Endothelial cell of umbilical vein (primary cell): ENCODE data around the gene CADPS. TPM values are rescaled to one million over a fixed set of nuclear protein-coding genes. Genes with fewer than 3 reads are reported as not detected.

Experiments
- BruUV-seq: library from RNA; stranded (reverse); fragments of 400-500 nt; replicated peaks from 2 replicates; lab custom pipeline; 2021; lab: Mats Ljungman, UMichigan
- CTCF ChIA-PET: fragments of 300-600, 350-600 bp; sonication (Branson Sonifier 250); formaldehyde crosslinking; loops from one replicate; lab custom pipeline; 2021; ENCODE audit warnings: antibody characterized with exemption, inconsistent platforms; lab: Charles Lee
- POLR2A ChIA-PET: fragments of 300-600, 350-600 bp; sonication (Branson Sonifier 250); formaldehyde crosslinking; loops from one replicate; lab custom pipeline; 2021; ENCODE audit warnings: antibody characterized with exemption, inconsistent platforms; lab: Charles Lee
- DNase-seq: peaks from one replicate; pipeline ENCODE4 v3.0.0-alpha.2; 2011; ENCODE audit warnings: low read depth, low spot score
- FAIRE-seq: peaks from 2 replicates; lab custom pipeline; 2011; peaks lifted over from hg19 to GRCh38; lab: Jason Lieb, UNC
- H2AFZ ChIP-seq: 2 replicates; pipeline ENCODE4 v1.6.0; 2012; ENCODE audit warnings: low read depth, low read length, control low read depth, inconsistent platforms
- H3K27ac ChIP-seq: 2 replicates; pipeline ENCODE4 v1.5.1; 2011; ENCODE audit warnings: low read depth, mild to moderate bottlenecking, control low read depth, low read length, moderate library complexity; ENCODE audit not compliant: insufficient read depth
- H3K27me3 ChIP-seq, 2 experiments: 2 replicates each; pipeline versions ENCODE4 v1.6.0 to v1.6.1; 2011; ENCODE audit warnings: low read length in 2 of 2, mixed read lengths in 1 of 2; ENCODE audit not compliant: control insufficient read depth in 2 of 2, insufficient read depth in 2 of 2
- H3K36me3 ChIP-seq, 2 experiments: 2 replicates in 1 of 2; 3 replicates in 1 of 2; pipeline ENCODE4 v1.5.1; 2011; ENCODE audit warnings: low read length in 2 of 2, mild to moderate bottlenecking in 1 of 2, moderate library complexity in 1 of 2; ENCODE audit not compliant: control insufficient read depth in 2 of 2, insufficient read depth in 2 of 2; ENCODE audit errors: extremely low read depth in 1 of 2
- H3K4me1 ChIP-seq: 3 replicates; pipeline ENCODE4 v1.5.1; 2011; ENCODE audit warnings: mild to moderate bottlenecking, low read length; ENCODE audit not compliant: control insufficient read depth, insufficient read depth; ENCODE audit errors: extremely low read depth
- H3K4me2 ChIP-seq: 2 replicates; pipeline ENCODE4 v1.6.1; 2011; ENCODE audit warnings: low read length, control low read depth, mixed read lengths; ENCODE audit not compliant: insufficient read depth
- H3K4me3 ChIP-seq, 3 experiments: fragments of 200-600 bp in 1 of 3; sonication (generic), shearing (Covaris generic) in 1 of 3; replicated peaks in 1 of 3; 2 replicates each; pipeline ENCODE4 v1.5.1; 2011 to 2016; ENCODE audit warnings: control low read depth in 3 of 3, low read length in 3 of 3, mild to moderate bottlenecking in 2 of 3, inconsistent platforms in 1 of 3, low read depth in 1 of 3, moderate library complexity in 1 of 3; ENCODE audit not compliant: insufficient read depth in 1 of 3
- H3K79me2 ChIP-seq: 2 replicates; pipeline ENCODE4 v1.6.0; 2012; ENCODE audit warnings: low read length, inconsistent platforms; ENCODE audit not compliant: control insufficient read depth, insufficient read depth
- H3K9ac ChIP-seq: replicated peaks from 2 replicates; pipeline ENCODE3; 2011; ENCODE audit warnings: low read length, control low read depth; ENCODE audit not compliant: insufficient read depth; ENCODE audit errors: extremely low read depth
- H3K9me1 ChIP-seq: replicated peaks from 3 replicates; pipeline ENCODE4 v1.6.0; 2011; ENCODE audit warnings: mild to moderate bottlenecking, low read length; ENCODE audit not compliant: control insufficient read depth, insufficient read depth; ENCODE audit errors: extremely low read depth
- H3K9me3 ChIP-seq: replicated peaks from 2 replicates; pipeline ENCODE4 v1.5.1; 2012; ENCODE audit warnings: low read length, inconsistent platforms; ENCODE audit not compliant: control insufficient read depth, insufficient read depth
- H4K20me1 ChIP-seq: replicated peaks from 2 replicates; pipeline ENCODE3; 2011; ENCODE audit warnings: mild to moderate bottlenecking, low read length; ENCODE audit not compliant: control insufficient read depth, insufficient read depth; ENCODE audit errors: extremely low read depth
- EZH2 ChIP-seq: IDR thresholded peaks from 2 replicates; pipeline ENCODE4 v1.6.1; 2012; ENCODE audit warnings: borderline replicate concordance, low read depth, mild to moderate bottlenecking, moderate library complexity, low read length, inconsistent platforms; ENCODE audit not compliant: severe bottlenecking
- FOS ChIP-seq: IDR thresholded peaks from 2 replicates; pipeline ENCODE4 v1.6.1; 2011; ENCODE audit warnings: mild to moderate bottlenecking, low read length, moderate library complexity, borderline replicate concordance; ENCODE audit not compliant: insufficient read depth
- GATA2 ChIP-seq: IDR thresholded peaks from 2 replicates; pipeline ENCODE4 v1.7.0; 2011; ENCODE audit warnings: low read depth, mild to moderate bottlenecking, moderate library complexity, mixed read lengths, low read length; ENCODE audit not compliant: insufficient read length, insufficient read depth
- JUN ChIP-seq: IDR thresholded peaks from 2 replicates; pipeline ENCODE4 v1.6.1; 2011; ENCODE audit warnings: borderline replicate concordance, low read depth; ENCODE audit not compliant: insufficient read length, insufficient read depth
- MYC ChIP-seq: IDR thresholded peaks from one replicate; pipeline ENCODE4 v1.6.1; 2011; ENCODE audit warnings: mild to moderate bottlenecking, low read depth, low read length
- POLR2A ChIP-seq: IDR thresholded peaks from 2 replicates; pipeline ENCODE4 v1.6.1; 2012; ENCODE audit warnings: low read depth, mild to moderate bottlenecking, control low read depth, low read length
- POLR2AphosphoS5 ChIP-seq: IDR thresholded peaks from 2 replicates; pipeline ENCODE4 v1.6.1; 2012; ENCODE audit warnings: low read depth, mild to moderate bottlenecking, control low read depth, low read length, moderate library complexity; ENCODE audit not compliant: insufficient read depth
- dilution Hi-C: fragments of 300-500 bp; cut with MboI; formaldehyde crosslinking; loops from one replicate; pipeline ENCODE4 v1.15.0; 2019; ENCODE audit warnings: low sequenced_read_pairs; ENCODE audit not compliant: extremely low pct_ligation_motif_present
- intact Hi-C: fragments of 100-400 bp; cut with micrococcal nuclease; formaldehyde crosslinking; loops from one replicate; pipeline ENCODE4 v1.10.0; 2022
- polyA plus RNA-seq, 4 experiments: library from polyadenylated mRNA; depleted of rRNA in 3 of 4; stranded (reverse) in 3 of 4; unstranded in 1 of 4; fragments of >200 nt; gene quantifications; 2 replicates each; pipeline versions ENCODE4 v1.2.1 to v1.2.3, GENCODE V29; 2011 to 2012; ENCODE audit warnings: missing spikeins in 1 of 4
- total RNA-seq: library from RNA; stranded (reverse); gene quantifications from 2 replicates; pipeline ENCODE4 v1.2.3, GENCODE V29; 2021
- TF ChIP-seq, protein P1 (sequence below), 2 donors: IDR thresholded peaks; 1 replicate in 1 of 2; 2 replicates in 1 of 2; pipeline ENCODE4 v1.5.1; 2011; ENCODE audit warnings: low read length in 2 of 2, mild to moderate bottlenecking in 2 of 2, moderate library complexity in 2 of 2, control low read depth in 1 of 2, inconsistent platforms in 1 of 2, low read depth in 1 of 2; ENCODE audit not compliant: insufficient read depth in 1 of 2; ENCODE audit errors: extremely low read depth in 1 of 2
- TF ChIP-seq, protein P2 (sequence below): IDR thresholded peaks from 2 replicates; pipeline ENCODE4 v1.6.1; 2011; ENCODE audit not compliant: insufficient read depth, insufficient read length

The CADPS gene
- total and polyA plus RNA-seq, 2 donors (not counting 3 experiments of a cell fraction or from before 2014, with no cell fraction given): not detected

DNA sequence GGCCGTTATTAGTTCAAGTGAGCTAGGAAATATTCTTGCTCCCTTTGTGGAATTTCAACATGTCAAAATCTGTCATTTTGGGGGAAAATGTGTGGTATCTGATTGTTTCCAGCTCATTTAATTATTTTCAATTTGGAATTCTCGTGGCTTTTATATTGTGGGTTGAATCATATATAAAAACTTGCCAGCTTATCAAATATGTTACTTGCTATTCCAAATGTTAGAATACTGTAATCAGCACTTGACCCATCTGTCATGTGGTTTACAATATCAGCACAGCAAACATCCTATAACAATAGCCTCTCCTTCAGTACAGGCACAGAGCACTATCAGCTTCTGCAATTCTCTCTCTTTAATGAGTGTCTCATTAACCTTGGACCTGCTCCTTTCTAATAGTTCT lies 371.7 kb downstream of the CADPS start:
- no peak overlapping the region for H3K4me3 ChIP-seq
- dilution Hi-C loops: no loop called here
- no peak overlapping the region for H3K9ac ChIP-seq
- no peaks in the 10 kb centered on the region for H3K9me1 ChIP-seq
- H3K27ac ChIP-seq: no peak overlapping the region
- intact Hi-C loops: no loop called here
- no peaks in the 10 kb centered on the region for H3K4me1 ChIP-seq
- H3K79me2 ChIP-seq: no peaks in the 10 kb centered on the region
- H3K36me3 ChIP-seq: no peaks in the 10 kb centered on the region
- TF ChIP-seq MYC (no peak), GATA2 (no peak), POLR2A (no peak), FOS (no peak)
- DNase-seq (no peak), FAIRE-seq (no peak)
- ChIA-PET POLR2A (no interaction called here), CTCF (interaction anchor here (1.0 kb wide), 1 partner anchor 36 kb away, joined by 3 read pairs; no protein-coding TSS in a partner anchor)
- no peaks in the 10 kb centered on the region for H3K9me3 ChIP-seq
- H2AFZ ChIP-seq: no peak overlapping the region
- H3K27me3 ChIP-seq: no peaks in the 10 kb centered on the region
- H3K4me2 ChIP-seq: no peak overlapping the region
- H4K20me1 ChIP-seq: no peaks in the 10 kb centered on the region
- no TSS peak for BruUV-seq

DNA sequence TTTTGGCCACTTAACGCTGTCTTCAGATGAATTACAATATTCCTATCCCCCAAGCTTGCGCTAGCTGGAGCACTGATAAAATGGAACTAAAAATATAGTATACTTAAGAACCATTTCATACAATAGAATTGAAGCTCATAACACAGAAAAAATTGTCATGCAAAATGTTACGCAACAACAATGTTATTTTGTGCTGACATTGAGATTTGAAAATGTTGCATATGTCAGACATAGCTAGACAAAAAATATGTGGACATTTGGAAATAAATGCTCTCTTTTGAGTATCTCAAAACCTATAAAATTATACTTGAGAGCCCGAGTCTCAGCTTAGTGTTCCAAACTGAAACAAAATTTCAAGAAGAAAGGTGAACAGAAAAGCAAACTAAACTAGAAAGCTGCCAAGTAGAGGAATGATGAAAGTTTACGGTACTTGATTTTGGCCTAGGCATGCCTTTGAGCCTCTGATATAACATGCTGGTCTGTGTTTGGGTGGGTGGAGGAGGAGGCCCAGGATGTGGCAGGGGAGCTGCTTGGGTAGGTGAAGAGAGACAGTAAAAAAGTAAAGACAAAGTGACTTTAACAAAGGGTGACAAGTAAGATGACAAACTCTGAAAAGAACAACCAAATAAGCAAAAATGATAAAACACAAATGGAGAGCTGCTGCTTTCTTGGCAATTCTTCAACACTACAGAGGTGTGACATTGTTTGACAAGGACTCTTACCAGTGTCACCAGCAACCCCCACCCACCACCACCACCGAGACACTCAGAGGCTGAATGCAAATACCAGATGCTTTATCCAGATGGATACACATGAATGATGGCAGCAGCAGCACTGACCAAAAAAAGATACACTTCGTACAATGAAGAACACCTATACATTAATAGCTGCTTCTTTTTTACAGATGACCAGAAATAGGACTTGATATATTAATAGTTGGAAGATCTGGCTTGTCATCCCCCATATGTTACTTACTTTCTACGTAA lies 372.6 kb downstream of the CADPS start:
- Histone ChIP-seq H3K79me2 (no peaks in the 10 kb centered on the region), H2AFZ (no peak overlapping the region), H3K9me1 (no peaks in the 10 kb centered on the region), H3K4me2 (no peak overlapping the region), H3K9ac (no peak overlapping the region), H3K27ac (no peak overlapping the region), H3K9me3 (no peaks in the 10 kb centered on the region), H3K4me1 (no peaks in the 10 kb centered on the region), H3K36me3 (no peaks in the 10 kb centered on the region), H3K4me3 (no peak overlapping the region), H3K27me3 (no peaks in the 10 kb centered on the region), H4K20me1 (no peaks in the 10 kb centered on the region)
- BruUV-seq: no TSS peak
- FAIRE-seq: no peak
- no peak for DNase-seq
- no peak for TF ChIP-seq POLR2AphosphoS5
- no peak for TF ChIP-seq POLR2A
- TF ChIP-seq GATA2: no peak
- no peak for TF ChIP-seq EZH2
- TF ChIP-seq JUN: no peak
- no peak for TF ChIP-seq MYC
- TF ChIP-seq, protein P1, sequence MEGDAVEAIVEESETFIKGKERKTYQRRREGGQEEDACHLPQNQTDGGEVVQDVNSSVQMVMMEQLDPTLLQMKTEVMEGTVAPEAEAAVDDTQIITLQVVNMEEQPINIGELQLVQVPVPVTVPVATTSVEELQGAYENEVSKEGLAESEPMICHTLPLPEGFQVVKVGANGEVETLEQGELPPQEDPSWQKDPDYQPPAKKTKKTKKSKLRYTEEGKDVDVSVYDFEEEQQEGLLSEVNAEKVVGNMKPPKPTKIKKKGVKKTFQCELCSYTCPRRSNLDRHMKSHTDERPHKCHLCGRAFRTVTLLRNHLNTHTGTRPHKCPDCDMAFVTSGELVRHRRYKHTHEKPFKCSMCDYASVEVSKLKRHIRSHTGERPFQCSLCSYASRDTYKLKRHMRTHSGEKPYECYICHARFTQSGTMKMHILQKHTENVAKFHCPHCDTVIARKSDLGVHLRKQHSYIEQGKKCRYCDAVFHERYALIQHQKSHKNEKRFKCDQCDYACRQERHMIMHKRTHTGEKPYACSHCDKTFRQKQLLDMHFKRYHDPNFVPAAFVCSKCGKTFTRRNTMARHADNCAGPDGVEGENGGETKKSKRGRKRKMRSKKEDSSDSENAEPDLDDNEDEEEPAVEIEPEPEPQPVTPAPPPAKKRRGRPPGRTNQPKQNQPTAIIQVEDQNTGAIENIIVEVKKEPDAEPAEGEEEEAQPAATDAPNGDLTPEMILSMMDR (IDR thresholded peaks at IDR 0.05; ENCODE audit: extremely low read depth in 1 of 2, insufficient read depth in 1 of 2, low read depth in 1 of 2, low read length in 2 of 2): no peak
- TF ChIP-seq FOS: no peak
- TF ChIP-seq, protein P2, sequence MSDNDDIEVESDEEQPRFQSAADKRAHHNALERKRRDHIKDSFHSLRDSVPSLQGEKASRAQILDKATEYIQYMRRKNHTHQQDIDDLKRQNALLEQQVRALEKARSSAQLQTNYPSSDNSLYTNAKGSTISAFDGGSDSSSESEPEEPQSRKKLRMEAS: no peak
- POLR2A ChIA-PET: no interaction called here
- intact Hi-C loops (no loop called here), dilution Hi-C loops (no loop called here)
- CTCF ChIA-PET: interaction anchor here (1.0 to 1.3 kb wide), 2 partner anchors 37 to 53 kb away, joined by 3 read pairs; no protein-coding TSS in a partner anchor
